Stimulated activated CD4-positive, alpha-beta T cell treated with anti-CD3 and anti-CD28 coated beads, Interleukin-12 subunit alpha, Interleukin-12 subunit beta, amount 100 ng/mL, for 4 hours (primary cell): ENCODE measurements around the gene CLDN14.

Experiments
- DNase-seq: peaks from one replicate; pipeline ENCODE4 v3.0.0-alpha.2; 2020

The CLDN14 gene

DNA sequence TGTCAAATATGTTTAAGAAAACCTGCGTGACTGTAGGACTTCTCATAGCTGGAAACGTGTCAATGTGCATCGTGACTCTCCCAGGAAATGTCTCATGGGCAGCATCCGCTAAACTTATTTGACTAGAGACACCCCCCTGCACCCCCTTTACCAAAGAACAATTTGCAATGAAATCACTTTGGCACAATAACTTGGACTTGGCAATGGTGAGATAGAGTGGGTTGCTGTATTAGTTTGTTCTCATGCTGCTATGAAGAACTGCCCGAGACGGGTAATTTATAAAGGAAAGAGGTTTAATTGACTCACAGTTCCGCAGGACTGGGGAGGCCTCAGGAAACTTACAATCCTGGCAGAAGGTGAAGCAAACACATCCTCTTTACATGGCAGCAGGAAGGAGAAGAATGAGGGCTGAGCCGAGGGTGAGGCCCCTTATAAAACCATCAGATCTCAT, 13.8 kb downstream of the CLDN14 start:
- no peak for DNase-seq

DNA sequence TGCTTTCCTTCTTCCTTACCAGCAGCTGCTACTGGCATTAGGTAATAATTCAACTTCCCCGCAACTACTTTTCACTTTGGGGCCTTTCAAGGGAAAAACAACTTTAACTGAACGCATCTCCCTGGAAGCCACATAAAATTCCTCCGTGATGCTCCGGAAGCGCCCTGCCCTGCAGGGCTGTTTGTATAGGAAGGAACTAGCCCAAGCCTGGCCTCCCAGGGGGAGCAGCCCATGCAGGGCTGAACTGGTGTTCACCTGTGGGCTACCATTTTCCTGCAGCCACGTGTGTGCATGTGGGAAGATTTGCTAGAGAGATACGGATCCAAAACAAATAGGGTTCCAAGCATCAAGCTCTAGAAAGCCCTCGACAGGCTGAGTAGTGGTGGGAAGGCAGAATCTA, 14.4 kb downstream of the CLDN14 start:
- DNase-seq, result no peak

DNA sequence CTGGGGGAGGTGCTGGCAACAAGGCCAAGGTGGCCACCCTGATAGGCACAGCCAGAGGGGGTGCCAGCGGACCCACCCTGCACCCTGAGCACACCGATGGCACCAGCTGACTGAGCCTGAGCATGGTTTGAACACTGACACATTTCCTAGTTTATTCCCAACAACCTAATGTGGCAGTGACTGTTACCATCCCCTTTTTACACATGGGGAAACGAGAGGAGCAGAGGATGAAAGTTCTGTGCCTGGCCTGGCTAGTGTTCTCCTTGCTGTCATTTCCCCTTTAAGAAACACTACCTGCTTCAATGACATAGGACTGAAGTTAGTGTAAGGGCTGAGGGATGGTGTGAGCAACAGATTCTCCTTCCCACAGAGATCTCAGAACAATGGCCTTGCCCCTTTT, 15.3 kb downstream of the CLDN14 start:
- DNase-seq, result no peak

DNA sequence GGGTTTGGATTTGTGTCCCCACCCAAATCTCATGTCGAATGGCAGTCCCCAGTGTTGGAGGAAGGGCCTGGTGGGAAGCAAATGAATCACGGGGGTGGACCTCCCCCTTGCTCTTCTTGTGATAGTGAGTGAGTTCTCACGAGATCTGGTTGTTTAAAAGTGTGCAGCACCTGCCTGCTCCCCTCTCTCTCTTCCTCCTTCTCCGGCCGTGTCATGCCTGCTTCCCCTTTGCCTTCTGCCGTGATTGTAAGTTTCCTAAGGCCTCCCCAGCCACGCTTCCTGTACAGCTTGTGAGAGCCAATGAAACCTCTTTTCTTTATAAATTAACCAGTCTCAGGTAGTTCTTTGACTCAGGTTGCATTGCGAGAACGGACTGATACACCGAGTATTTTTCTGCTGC, 15.9 kb downstream of the CLDN14 start:
- no peak for DNase-seq

DNA sequence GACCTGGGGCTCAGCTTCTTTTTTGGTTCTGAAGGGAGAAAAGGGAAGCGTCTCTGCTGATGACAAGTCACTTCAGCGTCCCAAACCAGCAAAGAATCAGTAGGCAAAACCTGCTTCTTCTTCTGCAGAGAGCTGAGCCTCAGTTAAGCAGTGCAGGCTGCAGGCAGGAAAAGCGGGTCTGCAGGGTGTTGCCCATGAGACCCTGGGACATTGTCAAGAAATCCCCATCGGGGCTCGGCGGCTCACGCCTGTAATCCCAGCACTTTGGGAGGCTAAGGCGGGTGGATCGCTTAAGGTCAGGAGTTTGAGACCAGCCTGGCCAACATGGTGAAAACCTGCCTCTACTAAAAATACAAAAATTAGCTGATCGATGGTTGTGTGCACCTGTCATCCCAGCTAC, 16.7 kb downstream of the CLDN14 start:
- DNase-seq, result no peak

DNA sequence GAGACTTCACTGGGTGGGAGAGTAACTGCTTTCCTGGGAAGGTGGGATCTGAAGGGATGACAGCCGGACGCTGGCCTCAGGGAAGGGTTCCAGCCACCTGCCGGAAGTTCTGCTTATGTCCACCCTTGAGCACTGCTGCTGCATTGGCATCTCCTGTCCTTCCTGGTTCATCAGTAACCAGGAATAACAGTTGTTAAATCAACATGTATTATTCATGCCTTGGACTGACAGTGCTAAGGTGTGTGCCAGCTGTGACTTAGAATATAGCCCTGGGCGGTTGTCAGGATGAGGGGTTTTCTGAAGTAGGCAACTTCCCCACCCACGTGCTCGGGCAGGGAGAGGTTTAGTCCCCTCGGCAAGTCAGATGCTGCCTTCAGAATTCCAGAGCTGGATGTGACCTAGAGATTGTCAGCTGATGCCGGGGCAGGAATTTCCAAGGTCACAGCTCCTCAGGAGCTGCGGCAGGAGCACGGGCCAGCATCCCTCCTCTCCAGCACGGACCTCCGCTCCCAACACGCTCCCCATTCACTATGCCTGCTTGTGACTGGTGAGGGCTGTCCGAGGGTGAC, 17.9 kb downstream of the CLDN14 start:
- no peak for DNase-seq

DNA sequence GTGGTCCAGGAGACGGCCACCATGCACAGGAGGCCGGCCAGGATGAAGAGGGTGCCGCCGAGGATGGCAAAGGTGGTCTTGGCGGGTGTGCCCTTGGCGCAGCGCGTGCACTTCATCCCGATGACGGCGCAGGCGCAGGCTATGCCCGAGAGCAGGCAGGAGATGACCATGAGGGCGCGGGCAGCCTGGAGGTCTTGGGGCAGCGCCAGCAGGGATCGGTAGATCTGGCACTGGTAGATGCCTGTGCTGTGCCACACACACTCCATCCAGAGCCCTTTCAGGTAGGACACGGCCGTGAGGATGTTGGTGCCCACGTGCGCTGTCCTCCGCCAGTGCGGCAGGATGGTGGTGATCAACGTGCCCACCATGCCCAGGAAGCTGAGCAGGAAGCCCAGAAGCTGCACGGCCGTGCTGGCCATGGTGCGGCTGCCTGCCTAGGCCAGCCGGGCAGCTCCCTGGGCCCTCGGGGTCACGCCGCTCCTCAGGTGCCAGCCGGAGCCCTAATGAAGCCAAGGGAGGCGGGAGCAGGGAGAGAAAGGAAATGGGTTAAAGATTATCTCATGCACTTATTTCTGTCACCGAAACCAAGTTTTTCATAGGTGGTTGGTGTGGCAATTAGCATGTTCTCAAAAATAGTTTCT, 18.5 kb downstream of the CLDN14 start:
- DNase-seq, result no peak

DNA sequence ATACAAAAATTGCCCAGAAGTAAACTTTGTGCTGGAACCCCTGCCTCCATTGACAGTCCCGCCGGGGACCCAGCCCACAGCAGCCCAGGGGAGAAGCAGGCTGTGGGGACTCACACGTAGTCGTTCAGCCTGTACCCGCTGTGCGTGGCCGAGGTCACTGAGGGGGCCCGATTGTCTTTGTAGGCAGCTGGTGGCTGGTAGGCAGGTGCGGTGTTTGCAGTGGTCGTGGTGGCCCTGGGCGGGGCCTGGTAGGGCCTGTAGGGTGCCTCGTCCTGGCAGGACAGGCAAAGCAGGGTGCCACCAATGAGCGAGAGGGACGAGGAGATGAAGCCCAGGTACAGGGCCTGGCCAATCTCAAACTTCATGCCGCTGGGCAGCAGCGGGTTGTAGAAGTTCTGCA, 19.1 kb downstream of the CLDN14 start:
- no peak for DNase-seq

DNA sequence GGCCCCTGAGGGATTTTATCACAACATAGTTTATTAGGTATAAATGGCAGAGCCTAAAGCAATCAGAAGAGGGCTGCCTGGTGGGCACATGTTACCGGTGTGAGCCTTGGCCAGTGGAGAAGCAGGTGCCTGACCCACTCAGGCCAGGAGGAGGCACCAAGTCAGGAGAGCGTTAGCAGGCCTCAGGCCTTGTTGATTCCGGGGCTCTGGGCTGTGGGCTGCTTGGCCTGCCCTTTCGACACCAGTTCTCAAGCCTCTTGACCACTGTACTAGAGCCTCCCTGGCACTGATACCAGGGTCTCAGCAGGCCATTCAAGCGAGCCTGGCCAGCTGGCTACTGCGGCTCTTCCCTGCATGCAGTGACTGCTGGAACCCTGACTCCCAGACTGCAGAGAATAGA, 20.8 kb downstream of the CLDN14 start:
- no peak for DNase-seq

DNA sequence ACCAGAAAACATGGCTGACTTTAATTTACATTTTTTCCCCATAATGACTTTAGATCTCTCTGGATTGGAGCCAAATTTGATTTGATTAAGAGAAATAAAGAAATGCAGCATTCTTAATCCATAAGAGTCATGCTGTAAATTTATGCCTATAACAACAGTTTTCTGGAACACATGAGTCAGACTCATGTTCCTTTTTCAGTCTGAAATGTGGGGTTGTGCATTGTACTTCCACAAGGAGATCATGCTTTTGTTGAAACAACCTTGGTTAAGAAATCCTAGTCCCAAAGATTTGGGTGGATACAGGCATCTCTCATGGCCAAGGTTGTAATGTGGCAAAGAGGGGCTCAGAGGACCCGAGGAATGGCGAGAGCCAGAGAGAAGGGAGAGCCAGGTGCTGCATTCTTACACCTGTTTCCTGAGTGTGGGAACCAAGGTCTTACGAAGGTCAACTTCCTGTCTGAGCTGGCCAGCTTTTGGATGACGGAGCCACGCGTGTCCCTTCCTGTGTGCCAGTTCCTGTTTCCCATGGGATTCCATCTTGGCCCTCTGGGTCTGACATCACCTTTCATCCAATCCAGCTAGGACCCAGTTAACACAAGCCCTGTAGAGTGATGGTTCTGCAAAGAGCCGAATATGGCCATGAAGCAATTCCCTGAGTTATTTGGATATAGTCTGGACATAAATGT, 23.1 kb downstream of the CLDN14 start:
- DNase-seq, result no peak

DNA sequence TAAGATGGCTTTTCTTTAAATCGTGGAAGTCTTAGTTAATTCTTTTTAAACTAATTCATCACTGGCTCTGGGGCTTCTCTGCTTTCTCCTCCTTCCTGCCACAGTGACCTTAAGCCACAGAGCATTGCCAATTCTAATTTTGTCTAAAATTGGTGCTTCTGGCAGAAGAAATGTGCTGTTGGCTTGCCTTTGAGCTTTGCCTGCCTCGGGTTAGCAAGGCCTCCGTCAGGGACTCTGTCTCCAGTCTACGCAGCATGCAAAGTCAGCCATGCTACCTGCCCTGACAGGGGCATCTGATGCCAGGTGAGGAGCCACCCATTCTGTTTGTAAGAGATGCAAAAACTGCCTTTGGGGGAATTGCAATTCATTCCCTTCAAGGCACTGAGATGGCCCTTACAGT, 25.2 kb downstream of the CLDN14 start:
- no peak for DNase-seq

DNA sequence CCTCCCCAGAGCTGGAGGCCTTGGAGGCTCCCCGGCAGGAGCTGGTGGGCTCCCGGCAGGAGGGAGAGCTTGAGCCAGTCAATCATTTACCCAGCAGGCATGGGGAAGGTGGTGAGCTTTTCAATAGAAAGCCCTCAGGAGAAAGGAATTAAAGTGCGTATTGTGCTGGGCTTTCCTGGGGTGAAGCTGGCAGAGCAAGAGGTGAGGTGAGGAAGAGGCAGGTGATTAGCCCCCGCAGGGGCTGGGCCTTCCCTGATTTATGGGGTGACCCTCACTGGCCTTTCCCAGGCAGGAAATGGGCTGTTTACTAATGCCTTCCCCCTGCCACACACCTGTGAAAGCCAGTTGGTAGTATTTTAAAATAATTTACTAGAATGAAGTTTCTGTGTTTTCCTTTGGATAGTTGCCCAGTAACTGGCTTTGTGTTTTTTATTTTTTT, 25.8 kb downstream of the CLDN14 start:
- no peak for DNase-seq

DNA sequence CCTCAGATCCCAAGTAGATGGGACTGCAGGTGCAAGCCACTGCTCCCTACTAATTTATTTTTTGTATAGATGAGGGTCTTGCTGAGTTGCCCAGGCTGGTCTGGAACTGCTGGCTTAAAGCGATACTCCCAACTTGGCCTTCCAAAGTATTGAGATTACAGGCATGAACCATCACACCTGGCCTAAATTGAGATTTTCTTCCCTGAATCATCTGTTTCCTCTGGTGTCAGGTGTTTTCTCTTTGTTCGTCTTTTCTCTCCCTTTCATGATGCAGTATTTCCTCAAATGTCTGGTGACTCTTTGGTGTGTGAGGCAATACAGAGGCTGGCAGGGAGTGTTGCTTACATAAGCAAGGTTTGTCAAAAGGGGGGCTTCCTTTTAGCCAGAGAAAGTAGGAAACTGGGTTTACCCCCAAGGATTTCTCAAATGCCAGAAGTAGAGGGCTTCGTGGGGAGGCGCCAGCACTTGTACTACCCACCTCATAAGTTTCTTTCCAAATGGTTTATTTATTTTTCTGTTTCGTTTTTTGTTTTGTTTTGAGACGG, 27.6 kb downstream of the CLDN14 start:
- no peak for DNase-seq

DNA sequence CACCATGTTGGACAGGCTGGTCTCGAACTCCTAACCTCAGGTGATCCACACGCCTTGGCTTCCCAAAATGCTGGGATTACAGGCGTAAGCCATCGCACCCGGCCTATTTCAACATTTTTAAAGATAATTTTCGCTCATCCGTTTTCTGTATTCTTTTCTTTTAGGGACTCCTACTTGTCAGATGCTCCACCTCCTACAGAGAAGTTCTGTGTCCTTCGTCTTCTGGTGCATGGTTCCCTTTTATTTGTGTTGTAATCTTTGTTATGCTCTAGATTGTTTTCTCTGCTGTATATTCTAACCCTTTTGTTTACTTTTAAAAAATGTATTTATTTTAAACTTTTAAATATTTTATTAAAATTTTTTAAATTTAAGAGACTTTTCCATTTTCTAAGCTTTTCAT, 28.4 kb downstream of the CLDN14 start:
- no peak for DNase-seq

DNA sequence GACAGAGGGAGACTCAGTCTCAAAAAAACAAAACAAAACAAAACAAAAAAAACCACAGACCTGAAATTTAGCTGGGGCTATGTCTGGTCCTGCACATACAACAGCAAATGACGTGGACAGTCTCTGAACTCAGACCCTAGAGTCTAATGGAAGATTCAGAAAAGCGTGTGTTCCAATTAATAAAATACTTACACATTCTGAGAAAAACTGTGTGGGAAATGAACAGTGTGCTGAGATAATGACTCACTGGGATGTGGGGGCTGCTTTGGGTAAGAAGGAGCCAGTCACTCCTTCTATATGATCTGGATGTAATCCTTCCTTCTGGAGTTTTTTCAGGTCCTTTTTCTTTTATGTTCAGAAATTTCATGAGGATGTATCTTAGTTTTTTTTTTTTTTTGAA, 29.4 kb downstream of the CLDN14 start:
- DNase-seq, result no peak

DNA sequence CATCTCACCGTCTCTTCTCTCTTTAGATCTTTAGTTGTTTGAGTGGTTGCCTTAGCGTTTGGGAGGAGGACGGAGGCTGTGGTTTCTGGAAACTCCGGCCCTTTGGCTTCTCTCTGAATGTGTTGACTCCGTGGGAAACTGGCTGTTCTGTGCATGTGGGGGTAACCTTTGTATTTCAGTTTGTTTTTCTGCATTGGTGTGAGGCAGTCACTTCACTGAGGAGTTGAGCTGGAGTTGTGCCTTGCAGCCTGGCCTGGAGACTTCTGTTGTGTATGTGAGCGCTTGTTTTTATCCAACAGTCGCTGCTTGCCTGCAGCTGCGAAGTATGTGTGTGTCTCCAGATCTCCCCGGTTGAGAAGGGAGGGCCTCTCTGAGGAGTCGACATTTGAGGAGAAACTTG, 33.6 kb downstream of the CLDN14 start:
- DNase-seq, result no peak

DNA sequence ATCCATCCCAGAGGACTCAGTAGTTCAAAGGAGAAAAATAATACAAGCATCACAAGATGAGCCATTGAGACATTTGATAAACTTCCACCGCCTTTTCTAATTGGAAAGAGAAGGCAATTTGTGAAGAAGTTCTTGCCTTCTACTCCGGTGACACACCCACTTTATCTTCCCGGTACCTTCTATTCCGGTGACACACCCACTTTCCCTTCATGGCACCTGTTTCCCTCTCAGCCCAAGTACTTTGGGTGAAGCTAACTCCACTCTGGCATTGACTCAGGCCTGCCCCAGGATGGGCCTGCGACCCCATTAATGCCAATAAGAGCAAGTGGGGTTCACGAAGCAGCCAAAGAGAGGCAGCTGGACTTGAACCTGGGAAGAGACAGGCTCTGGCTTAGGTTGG, 38.2 kb downstream of the CLDN14 start:
- no peak for DNase-seq

DNA sequence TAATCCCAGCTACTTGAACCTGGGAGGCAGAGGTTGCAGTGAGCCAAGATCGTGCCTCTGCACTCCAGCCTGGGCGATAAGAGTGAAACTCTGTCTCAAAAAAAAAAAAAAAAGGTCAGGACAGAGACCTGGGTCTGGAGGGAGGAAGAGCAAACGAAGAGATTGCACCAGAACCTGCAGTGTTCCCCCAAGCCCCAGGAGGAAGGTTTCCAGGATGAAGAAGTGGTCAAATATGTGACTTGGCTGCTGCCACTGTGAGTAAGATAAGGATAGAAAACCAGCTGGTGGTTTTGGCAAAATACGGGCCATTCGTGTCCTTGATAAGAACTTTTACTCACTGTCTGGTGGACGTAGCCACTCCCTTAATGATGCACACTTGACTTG, 42.2 kb downstream of the CLDN14 start:
- no peak for DNase-seq

DNA sequence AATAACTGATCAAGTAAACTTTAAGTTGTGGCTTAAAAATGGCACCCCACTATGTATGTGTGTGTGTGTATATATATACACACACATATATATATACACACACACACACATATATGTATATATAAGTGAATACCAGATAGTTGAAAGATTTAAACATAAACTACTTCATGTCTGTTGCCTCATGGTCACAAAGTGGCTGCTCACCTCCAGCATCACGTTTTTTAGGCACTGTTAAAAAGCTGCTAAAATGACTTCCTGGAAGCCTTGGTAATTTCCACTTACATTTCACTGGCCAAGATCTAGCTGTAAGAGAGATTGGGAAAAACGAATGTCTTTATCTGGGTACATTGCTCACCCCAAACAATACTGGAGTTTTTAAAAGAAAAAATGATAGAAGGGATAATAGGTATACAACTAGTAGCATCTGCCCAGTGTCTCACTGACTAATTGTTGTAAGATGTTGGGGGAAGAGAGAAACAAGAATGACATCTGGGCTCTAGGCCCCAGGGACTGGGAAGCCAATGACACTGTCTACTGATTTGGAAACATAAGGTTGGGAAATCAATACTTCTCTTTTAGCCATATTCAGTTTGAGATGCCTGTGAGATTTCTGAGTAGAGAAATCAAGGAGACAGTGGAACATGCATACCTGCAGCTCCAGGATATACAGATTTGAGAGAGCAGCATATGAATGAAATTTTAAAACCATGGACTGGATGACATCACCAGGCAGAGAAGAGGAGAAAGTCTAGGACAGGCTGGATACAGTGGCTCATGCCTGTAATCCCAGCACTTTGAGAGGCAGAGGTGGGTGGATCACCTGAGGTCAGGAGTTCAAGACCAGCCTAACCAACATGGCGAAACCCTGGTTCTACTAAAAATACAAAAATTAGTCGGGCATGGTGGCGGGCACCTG, 42.8 kb downstream of the CLDN14 start:
- DNase-seq, result no peak

DNA sequence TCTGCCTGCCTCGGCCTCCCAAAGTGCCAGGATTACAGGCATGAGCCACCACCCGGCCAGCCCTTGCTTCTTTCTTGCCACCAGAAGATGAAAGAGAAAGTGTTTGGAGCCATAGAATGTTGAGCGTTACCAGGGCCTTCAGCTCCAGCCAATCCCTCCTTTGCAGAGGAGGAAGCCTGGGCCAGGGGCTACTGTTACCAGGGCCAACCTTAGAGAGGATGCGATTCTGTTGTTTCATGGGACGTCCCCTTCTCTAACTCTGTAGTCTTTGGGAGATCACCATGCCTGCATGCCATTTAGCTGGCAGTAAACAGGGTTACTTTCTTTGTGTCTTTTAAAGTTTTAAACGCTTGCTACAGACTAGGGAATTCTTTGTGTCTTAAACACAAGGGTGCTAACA, 45.8 kb downstream of the CLDN14 start:
- no peak for DNase-seq

DNA sequence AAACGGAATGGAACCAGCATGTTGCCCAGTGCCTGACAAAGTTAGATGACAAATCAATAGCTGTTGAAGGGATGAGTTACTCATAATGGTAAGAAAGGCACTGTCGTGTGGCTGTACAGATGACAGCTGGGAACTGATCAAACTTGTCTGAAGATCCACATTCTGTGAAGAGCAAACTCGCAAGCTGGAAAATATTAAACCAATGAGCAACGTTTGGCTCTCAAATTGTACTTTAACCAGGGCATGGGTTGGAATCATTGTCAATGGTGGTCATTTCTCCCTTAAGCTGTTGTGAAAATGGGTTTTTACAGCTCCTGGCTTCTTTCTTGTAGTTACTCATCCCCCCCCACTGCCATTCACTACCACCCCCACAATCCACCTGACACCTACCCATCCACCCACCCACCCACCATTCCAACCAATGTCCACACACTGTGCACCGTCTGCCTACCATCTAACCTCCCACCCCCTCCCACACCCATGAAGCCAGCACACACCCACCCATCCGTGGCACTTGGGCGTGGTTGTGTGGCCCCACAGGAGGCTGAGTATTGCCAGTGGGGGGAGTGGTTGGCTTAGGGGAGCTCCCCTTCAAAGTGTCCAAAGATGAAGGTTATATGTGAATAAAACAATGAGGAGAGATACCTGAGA, 46.7 kb downstream of the CLDN14 start:
- DNase-seq, result no peak

DNA sequence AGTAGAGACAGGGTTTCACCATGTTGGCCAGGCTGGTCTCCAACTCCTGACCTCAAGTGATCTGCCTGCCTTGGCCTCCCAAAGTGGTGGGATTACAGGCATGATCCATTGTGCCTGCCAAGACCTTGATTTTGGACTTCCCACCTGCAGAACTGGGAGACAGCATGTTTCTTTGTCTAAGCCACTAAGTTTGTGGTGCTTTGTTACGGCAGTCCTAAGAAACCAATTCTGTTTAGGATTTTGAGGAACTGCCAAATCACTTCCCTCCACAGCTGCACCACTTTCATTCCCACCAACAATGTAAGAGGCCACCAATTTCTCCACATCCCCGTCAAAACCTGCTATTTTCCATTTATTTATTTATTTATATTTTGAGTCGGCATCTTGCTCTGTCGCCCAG, 48.7 kb downstream of the CLDN14 start:
- DNase-seq, result no peak

DNA sequence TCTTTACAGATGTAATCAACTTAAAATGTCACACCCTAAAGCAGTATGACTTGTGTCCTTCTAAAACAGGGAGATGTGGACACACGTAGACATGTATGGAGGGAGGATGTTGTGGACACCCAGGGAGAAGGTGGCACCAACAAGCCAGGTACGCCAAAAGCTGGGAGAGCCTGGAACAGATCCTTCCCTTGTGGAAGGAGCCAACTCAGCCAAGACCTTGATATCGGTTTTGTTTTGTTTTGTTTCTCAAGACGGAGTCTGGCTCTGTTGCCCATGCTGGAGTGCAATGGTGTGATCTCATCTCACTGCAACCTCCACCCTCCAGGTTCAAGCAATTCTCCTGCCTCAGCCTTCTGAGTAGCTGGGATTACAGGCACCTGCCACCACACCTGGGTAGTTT, 49.1 kb downstream of the CLDN14 start:
- DNase-seq, result no peak
